Activated CD8-positive, alpha-beta memory T cell treated with anti-CD3 and anti-CD28 coated beads for 36 hours (primary cell): ENCODE results near the gene RPL35A. TPM values are rescaled to one million over a fixed set of nuclear protein-coding genes. Genes with fewer than 3 reads are reported as not detected.

ENCODE experiments used
- CTCF ChIA-PET: fragments of 350-600 bp; sonication (Branson Sonifier 250); formaldehyde crosslinking; loops from one replicate; lab custom pipeline; 2021; ENCODE audit warnings: antibody characterized with exemption; lab: Charles Lee
- POLR2A ChIA-PET: fragments of 350-600 bp; sonication (Branson Sonifier 250); formaldehyde crosslinking; loops from one replicate; lab custom pipeline; 2021; ENCODE audit warnings: antibody characterized with exemption; lab: Charles Lee
- total RNA-seq, 2 experiments: library from RNA; stranded (reverse); gene quantifications; one replicate each; pipeline ENCODE4 v1.2.3, GENCODE V29; 2021

The RPL35A gene
- total RNA-seq, 2 experiments from 2014 or later, result 1,342 to 1,357 TPM

DNA sequence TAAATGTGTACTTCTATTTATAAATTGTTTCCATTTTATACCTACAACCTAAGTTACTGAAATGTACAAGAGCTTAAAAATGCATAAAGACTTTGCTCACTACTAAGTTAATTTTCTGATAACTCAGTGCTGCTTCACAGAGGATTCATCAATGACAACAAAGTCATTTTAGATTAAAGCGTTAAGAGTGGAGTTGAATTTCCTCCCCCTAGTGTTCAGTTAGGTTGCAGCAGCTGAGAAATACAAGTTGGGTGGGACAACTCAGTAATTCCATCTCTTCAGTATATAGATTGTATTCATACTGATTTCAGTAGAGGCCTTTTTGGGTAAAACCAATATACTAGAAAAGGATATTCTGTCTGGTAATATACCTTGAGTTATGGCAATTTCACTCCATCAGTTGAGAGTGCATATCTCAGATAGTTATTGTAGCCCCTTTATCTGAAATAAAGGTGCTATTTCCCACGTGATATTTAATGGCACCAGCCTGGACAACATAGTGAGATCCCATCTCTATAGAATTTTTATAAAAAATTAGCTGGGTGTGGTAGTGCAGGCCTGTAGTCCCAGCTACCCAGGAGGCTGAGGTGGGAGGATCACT is 6.9 kb upstream of the RPL35A start:
- CTCF ChIA-PET, result interaction anchor here (0.7 to 2.8 kb wide), 8 partner anchors 8 to 273 kb away, joined by 3 to 28 read pairs (median 3); no protein-coding TSS in a partner anchor
- POLR2A ChIA-PET, result interaction anchor here (0.7 kb wide), 1 partner anchor 16 kb away, joined by 5 read pairs; no protein-coding TSS in a partner anchor

DNA sequence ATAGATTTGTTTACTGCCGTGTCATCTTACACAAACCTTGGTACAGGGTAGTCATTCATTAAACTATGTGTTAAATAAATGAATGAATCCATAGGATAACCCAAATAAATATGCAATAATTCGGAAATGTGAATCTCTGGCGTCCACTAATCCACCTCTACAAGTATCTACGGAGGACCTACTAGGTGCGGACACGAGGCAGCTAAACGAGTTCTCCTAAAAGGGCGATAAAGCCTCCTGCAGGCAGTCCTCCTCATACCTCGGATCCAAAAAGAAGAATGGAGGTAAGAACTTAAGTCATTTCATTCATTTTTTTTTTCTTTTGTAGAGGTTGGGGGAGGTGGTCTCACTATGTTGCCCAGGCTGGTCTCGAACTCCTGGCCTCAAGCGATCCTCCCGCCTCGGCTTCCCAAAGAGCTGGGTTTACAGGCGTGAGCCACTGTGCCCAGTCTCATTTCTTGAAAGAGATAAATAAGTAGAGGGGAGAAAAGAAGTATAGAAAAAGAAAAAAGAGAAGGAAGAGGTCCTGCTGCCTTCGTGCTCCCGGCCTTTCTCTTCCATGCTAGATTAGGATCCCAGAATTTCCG is 706 bp upstream of the RPL35A start:
- ChIA-PET CTCF (interaction anchor here (0.6 to 1.8 kb wide), 3 partner anchors 39 to 132 kb away, joined by 3 to 7 read pairs (median 5); no protein-coding TSS in a partner anchor), POLR2A (interaction anchor here (1.4 to 2.5 kb wide), 3 partner anchors 15 to 131 kb away, joined by 4 to 9 read pairs (median 7); no protein-coding TSS in a partner anchor)

DNA sequence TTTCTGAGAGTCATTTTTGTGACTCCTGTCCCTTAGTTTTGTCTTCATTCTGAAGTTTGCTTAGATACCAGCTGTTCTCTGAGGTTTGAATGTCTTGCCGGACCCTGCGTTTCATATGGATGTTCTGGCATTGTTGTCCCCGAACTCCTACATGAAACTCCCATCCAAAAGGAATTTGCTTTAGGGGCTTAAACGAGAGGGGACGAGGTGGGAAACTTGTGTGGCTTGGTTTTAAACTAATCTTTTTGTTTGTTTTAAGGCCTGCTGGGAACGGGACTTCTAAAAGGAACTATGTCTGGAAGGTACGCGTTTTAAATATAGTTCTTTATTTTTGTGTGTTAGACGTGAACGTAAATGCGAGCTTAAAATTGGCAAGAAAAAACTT is 679 bp downstream of the RPL35A start:
- ChIA-PET CTCF (interaction anchor here (1.1 to 1.7 kb wide), 3 partner anchors 8 to 45 kb away, joined by 4 to 6 read pairs (median 4); partner anchors contain the start of gene LMLN), POLR2A (interaction anchor here (0.9 to 2.5 kb wide), 3 partner anchors 8 to 130 kb away, joined by 4 to 9 read pairs (median 7); no protein-coding TSS in a partner anchor)

DNA sequence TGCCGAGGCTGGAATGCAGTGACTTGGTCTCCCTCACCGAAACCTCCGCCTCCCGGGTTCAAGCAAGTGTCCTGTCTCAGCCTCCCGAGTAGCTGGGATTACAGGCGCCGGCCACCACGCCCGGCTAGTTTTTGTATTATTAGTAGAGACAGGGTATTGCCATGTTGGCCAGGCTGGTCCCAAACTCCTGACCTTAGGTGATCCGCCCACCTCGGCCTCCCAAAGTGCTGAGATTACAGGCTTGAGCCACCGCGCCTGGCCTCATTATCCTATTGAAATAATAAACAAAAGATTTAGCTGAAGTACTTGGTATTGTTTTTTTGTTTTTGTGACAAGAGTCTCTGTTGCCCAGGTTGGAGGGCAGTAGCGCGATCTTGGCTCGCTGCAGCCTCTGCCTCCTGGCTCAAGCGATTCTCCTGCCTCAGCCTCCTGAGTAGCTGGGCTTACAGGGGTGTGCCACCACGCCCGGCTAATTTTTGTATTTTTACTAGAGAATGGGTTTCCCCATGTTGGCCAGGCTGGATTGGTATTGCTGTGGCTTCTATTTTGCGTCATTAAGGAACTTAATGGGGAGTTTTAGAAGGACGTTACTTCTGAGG is 1.5 kb downstream of the RPL35A start:
- ChIA-PET POLR2A (interaction anchor here (0.6 to 2.5 kb wide), 3 partner anchors 8 to 129 kb away, joined by 4 to 7 read pairs (median 4); no protein-coding TSS in a partner anchor), CTCF (interaction anchor here (1.2 to 1.7 kb wide), 3 partner anchors 9 to 1239 kb away, joined by 3 to 6 read pairs (median 4); partner anchors contain the start of gene LMLN)

DNA sequence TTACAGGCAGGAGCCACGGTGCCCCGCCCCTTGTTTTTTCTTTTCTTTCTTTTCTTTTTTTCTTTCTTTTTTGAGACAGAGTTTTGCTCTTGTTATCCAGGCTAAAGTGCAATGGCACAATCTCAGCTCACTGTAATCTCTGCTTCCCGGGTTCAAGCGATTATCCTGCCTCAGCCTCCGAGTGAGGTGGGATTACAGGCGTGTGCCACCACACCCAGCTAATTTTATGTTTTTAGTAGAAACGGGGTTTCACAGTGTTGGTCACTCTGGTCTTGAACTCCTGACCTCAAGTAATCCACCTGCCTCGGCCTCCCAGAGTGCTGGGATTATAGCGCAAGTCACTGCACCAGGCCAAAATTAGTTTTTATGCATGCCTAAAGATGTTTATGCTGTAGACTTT is 2.5 kb downstream of the RPL35A start:
- POLR2A ChIA-PET, result interaction anchor here (0.8 kb wide), 1 partner anchor 93 kb away, joined by 4 read pairs; no protein-coding TSS in a partner anchor

DNA sequence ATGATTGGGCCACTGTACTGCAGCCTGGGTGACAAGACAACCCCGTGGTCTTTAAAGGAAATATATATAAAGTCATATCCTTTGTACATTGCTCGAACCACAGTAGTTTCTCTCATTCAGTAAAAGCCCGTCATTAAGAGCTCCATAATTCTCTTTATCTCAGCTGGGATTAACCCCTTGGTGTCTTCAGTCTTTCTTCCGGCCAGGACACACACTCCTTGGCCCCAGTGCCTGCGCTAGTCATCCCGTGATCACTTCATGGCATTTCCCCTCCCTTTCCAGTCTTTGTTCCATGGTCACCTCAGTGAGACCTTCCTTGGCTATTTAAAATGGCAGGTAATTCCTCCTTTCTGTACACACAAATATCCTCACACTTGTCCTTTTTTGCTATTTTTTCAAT is 3.3 kb downstream of the RPL35A start:
- POLR2A ChIA-PET, result interaction anchor here (1.0 kb wide), 1 partner anchor 48 kb away, joined by 3 read pairs; no protein-coding TSS in a partner anchor
- CTCF ChIA-PET, result no interaction called here

More for the DNA sequence above, 2.5 kb downstream of the RPL35A start:
- CTCF ChIA-PET, result interaction anchor here (1.2 kb wide), 1 partner anchor 1240 kb away, joined by 3 read pairs; no protein-coding TSS in a partner anchor

DNA sequence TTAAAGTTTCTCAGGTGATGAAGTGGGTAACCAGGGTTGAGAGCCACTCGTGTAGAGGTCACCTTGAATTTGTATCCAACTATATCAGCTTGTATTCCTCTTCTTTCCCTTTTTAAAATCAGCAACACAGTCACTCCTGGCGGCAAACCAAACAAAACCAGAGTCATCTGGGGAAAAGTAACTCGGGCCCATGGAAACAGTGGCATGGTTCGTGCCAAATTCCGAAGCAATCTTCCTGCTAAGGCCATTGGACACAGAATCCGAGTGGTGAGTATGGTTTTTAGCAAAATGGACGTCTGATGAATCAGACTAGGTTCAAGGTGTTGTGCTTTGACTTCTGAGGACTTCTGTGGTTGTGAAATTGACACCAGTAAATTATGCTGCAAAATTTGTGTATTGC is 3.9 kb downstream of the RPL35A start:
- ChIA-PET POLR2A (interaction anchor here (1.0 to 1.1 kb wide), 2 partner anchors 48 to 127 kb away, joined by 3 read pairs; no protein-coding TSS in a partner anchor), CTCF (no interaction called here)

DNA sequence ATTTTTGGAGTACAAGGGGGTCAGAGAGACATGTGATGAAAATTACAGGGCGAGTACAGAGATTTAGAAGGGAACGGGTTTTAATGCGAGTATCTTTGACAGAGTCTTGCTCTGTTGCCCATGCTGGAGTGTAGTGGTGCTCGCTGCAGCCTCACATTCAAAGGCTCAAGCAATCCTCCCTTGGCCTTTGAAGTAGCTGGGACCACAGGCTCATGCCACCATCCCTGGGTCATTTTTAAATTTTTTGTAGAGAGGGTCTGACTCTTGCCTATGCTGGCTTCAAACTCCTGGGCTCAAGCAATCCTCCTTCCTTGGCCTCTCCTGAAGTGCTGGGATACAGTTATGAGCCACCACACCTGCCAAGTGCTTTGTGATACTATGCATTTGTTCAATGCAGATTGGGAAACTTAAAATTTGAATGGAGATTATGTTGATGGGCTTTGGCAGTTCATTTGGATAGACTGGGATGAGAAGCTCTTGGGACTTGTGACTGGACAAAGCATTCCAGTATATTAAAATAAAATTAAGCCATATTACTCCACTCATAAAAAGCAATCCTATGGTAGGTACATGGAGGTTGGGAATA is 6.0 kb downstream of the RPL35A start:
- CTCF ChIA-PET, result interaction anchor here (0.9 to 1.0 kb wide), 2 partner anchors 17 to 50 kb away, joined by 3 to 4 read pairs; no protein-coding TSS in a partner anchor
- POLR2A ChIA-PET, result no interaction called here

DNA sequence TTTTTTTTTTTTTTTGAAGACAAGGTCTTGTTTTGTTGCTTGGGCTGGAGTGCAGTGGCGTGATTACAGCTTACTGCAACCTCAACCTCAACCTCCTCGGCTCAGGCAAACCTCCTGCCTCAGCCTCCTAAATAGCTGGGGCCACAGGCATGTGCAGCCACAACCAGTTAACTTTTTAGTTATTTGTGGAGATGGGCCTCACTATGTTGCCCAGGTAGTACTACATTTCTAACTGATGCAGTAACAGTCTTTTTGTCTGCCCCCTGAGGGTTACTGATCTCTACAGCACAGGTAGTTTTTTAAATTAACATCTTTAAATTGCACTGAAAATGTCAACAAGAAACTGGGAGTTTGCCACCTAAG is 6.6 kb downstream of the RPL35A start:
- ChIA-PET CTCF (interaction anchor here (0.9 kb wide), 1 partner anchor 51 kb away, joined by 4 read pairs; no protein-coding TSS in a partner anchor), POLR2A (interaction anchor here (0.7 kb wide), 1 partner anchor 66 kb away, joined by 4 read pairs; no protein-coding TSS in a partner anchor)

DNA sequence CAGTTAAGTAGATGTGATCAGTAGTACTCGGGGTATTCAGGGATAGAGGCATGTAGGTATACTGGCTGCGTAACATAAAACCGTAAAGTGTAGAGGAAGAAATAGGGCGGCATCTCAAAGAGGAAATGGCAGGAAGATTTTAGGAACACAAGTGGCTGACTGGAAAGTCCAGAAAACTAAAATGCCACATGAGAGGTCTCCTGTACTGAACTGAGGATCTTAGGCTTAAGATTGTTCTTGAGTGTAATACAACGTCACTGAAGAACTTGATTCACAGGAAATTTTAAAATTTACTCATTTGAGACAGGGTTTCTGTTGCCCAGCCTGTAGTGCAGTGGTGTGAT is 7.8 kb downstream of the RPL35A start:
- ChIA-PET CTCF (interaction anchor here (0.5 to 1.7 kb wide), 2 partner anchors 15 to 122 kb away, joined by 3 to 4 read pairs; no protein-coding TSS in a partner anchor), POLR2A (interaction anchor here (0.6 kb wide), 1 partner anchor 167 kb away, joined by 3 read pairs; no protein-coding TSS in a partner anchor)

DNA sequence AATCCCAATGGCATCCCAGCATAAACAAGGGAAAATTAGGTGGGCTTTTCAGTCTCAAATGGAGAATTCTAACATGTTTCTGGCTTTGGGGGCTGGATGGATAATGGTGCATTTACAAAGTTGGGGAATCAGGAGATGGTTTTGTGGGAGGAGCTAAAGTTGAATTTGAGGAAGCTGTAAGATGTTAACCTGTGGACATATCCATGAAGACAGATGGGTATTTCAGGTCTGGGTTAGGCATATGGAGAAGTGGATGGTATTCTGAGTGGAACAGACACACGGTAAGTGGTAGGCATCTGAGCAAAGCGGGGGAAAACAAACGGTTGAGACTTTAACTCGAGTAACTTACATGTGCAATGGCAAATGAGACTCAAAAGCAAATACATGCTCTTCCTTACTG is 8.4 kb downstream of the RPL35A start:
- CTCF ChIA-PET, result interaction anchor here (1.0 to 1.7 kb wide), 2 partner anchors 8 to 122 kb away, joined by 4 read pairs; partner anchors contain the start of gene RPL35A

DNA sequence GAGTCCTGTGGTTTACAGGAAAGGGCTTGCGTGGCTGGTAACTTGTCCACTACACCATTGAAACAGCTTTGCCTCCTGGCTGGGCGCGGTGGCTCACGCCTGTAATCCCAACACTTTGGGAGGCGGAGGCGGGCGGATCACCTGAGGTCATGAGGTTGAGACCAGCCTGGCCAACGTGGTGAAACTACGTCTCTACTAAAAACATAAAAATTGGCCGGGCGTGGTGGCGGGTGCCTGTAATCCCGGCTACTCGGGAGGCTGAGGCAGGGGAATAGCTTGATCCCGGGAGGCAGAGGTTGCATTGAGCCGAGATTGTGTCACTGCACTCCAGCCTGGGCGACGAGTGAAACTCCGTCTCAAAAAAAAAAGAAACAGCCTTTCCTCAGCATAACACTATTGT is 8.9 kb downstream of the RPL35A start:
- POLR2A ChIA-PET, result interaction anchor here (0.9 kb wide), 1 partner anchor 8 kb away, joined by 4 read pairs; no protein-coding TSS in a partner anchor
- CTCF ChIA-PET, result interaction anchor here (1.0 to 1.7 kb wide), 3 partner anchors 8 to 121 kb away, joined by 3 to 4 read pairs (median 4); partner anchors contain the start of gene RPL35A

More for the DNA sequence above, 8.4 kb downstream of the RPL35A start:
- POLR2A ChIA-PET, result interaction anchor here (0.6 kb wide), 1 partner anchor 168 kb away, joined by 3 read pairs; no protein-coding TSS in a partner anchor

DNA sequence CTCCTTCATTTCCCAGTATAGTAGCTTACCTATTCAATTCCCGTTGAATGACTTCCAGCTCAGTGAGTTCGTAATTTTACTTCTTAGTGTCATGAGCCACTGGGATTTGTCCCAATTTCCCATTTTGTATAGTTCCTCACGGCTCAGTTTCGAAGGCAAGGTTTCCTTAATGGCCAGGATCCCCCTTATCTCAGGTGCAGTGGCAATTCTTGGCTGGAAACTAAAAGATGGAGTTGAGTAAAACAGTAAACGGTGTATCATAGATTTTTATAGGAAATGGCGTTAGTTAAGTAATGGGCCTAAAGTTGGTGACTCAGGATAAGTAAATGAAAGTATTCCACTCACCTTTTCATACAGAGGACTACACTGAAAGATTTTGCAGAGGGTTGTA is 9.5 kb downstream of the RPL35A start:
- CTCF ChIA-PET, result interaction anchor here (1.0 to 1.7 kb wide), 3 partner anchors 9 to 120 kb away, joined by 3 to 4 read pairs (median 4); partner anchors contain the start of gene RPL35A
- POLR2A ChIA-PET, result interaction anchor here (0.9 kb wide), 1 partner anchor 9 kb away, joined by 4 read pairs; no protein-coding TSS in a partner anchor

DNA sequence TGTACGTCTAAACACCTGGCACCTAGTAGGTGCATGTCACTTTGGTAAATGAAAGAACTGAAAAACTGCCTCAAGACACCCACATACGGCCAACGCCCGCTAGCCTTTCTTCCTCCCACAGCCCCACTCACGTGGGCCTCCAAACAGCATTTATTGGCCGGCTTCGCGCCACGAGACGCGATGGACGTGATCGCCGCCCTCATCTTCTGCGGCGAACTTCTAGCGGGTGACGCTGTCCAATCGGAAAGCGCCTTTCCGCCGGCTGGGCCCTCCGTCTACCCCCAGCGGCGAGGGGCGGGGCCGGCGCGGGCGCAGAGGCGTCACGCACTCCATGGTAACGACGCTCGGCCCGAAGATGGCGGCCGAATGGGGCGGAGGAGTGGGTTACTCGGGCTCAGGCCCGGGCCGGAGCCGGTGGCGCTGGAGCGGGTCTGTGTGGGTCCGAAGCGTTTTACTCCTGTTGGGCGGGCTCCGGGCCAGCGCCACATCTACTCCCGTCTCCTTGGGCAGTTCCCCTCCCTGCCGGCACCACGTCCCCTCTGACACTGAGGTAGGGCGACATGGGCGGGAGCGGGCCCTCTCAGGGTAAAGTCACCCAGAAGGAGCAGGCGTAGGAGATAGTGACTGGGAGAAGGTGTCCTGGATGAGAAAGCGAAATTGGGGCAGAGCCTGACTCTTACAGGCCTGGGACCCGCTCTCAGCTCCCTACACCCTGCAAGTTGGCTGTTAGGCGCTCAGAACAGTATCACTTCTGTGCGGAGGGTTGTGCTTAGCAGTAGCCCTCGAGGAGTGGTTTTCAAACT is 10.1 kb downstream of the RPL35A start, which contains the start of gene LMLN:
TSS of gene LMLN (plus strand) at position 327 of the 803 bp plus-strand sequence. CDS start at position 356, 29 bp downstream.
- ChIA-PET POLR2A (no interaction called here), CTCF (interaction anchor here (1.0 to 1.2 kb wide), 2 partner anchors 9 to 54 kb away, joined by 3 to 4 read pairs; no protein-coding TSS in a partner anchor)

DNA sequence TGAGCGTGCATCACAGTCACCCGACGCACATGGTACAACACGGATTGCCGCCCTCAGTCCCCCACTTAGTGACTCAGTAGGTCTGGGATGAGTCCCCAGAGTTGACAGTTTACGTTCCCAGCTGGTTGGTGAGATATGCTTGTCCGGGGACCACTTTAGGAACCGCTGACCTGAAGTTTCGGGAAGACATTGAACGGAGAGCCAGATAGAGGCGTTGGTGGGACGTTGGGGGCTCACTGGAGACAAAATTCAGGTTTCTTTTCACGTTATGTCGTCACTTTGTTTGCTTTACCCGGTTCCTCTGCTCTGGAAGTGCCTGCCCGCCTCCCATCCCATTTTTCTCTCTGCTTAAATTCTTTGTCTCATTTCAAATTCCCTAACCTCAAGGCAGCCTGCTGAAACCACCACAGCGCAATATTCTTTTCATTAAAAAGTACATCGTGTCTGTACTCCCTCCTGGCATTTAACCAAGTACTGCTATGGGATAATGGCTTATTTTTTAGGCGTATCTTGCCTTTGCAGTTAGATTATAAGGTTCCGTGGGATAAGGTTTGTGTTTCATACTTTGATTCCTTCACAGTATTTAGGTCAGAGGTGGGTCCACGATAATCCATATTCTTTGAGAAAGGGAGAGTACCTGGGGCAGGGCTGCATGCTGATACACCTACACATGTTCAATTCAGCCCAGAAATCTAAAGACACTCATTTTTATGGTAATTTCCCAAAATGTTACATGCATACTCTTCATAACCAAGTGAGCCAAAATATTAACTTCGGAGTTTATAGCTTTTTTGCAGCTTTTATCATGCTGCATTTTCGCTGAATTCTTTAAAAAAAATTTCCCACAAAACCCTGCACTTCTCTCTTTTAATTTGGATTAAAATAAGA is 10.9 kb downstream of the RPL35A start:
- POLR2A ChIA-PET, result no interaction called here
- CTCF ChIA-PET, result interaction anchor here (0.6 to 1.6 kb wide), 4 partner anchors 10 to 123 kb away, joined by 3 to 8 read pairs (median 4); no protein-coding TSS in a partner anchor

DNA sequence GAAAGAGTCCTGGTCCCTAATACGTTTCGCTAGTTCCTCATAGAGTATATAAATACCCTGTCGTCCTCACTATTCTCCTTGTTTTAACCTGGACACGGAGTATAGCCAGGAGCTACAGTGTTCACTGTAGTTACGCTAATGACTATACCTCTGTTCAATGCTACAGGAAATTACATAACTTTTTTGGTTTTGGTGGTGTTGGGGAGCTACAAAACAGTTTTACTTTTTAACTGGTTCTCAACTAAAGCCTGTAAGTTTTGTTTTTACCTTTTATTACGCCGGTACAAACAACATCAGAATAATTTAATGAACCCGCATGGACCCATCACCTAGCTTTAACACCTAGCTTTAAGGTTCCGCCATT is 11.6 kb downstream of the RPL35A start:
- ChIA-PET POLR2A (no interaction called here), CTCF (interaction anchor here (0.7 to 1.6 kb wide), 2 partner anchors 119 to 122 kb away, joined by 3 to 8 read pairs; no protein-coding TSS in a partner anchor)
